Fibroblast of lung (primary cell): Measurements from ENCODE around the gene RBM7. TPM values are rescaled to one million over a fixed set of nuclear protein-coding genes. Genes with fewer than 3 reads are reported as not detected.

Experiments
- DNase-seq, 2 donors: peaks; one replicate each; pipeline versions ENCODE4 v3.0.0 to v3.0.0-alpha.2; 2010; ENCODE audit warnings: low read depth in 2 of 2
- H2AFZ ChIP-seq: 2 replicates; pipeline ENCODE4 v1.5.1; 2012; ENCODE audit warnings: low read length, control low read depth, inconsistent platforms
- H3K27ac ChIP-seq: 2 replicates; pipeline ENCODE4 v1.5.1; 2011; ENCODE audit warnings: low read length, control low read depth; ENCODE audit not compliant: insufficient read depth
- H3K27me3 ChIP-seq: 2 replicates; pipeline ENCODE4 v1.5.1; 2011; ENCODE audit warnings: mild to moderate bottlenecking, low read length; ENCODE audit not compliant: control insufficient read depth, insufficient read depth
- H3K36me3 ChIP-seq: 2 replicates; pipeline ENCODE4 v1.5.1; 2011; ENCODE audit warnings: low read length; ENCODE audit not compliant: control insufficient read depth, insufficient read depth
- H3K4me1 ChIP-seq: 2 replicates; pipeline ENCODE4 v1.5.1; 2011; ENCODE audit warnings: low read length; ENCODE audit not compliant: control insufficient read depth, insufficient read depth; ENCODE audit errors: extremely low read depth
- H3K4me2 ChIP-seq: 2 replicates; pipeline ENCODE4 v1.5.1; 2011; ENCODE audit warnings: low read length, control low read depth; ENCODE audit not compliant: insufficient read depth; ENCODE audit errors: extremely low read depth
- H3K4me3 ChIP-seq, 4 experiments: fragments of 200-600 bp in 1 of 4; sonication (generic) in 1 of 4; replicated peaks in 1 of 4; 2 replicates each; pipeline ENCODE4 v1.5.1; 2011 to 2016; ENCODE audit warnings: low read length in 4 of 4, low read depth in 3 of 4, mild to moderate bottlenecking in 3 of 4, control low read depth in 2 of 4, inconsistent platforms in 1 of 4, mixed read lengths in 1 of 4; ENCODE audit not compliant: insufficient read depth in 1 of 4; ENCODE audit errors: control extremely low read depth in 1 of 4
- H3K79me2 ChIP-seq: 2 replicates; pipeline ENCODE4 v1.5.1; 2012; ENCODE audit warnings: mild to moderate bottlenecking, low read length, inconsistent platforms; ENCODE audit not compliant: control insufficient read depth, insufficient read depth
- H3K9ac ChIP-seq: 2 replicates; pipeline ENCODE4 v1.5.1; 2011; ENCODE audit warnings: mild to moderate bottlenecking, low read length, control low read depth; ENCODE audit not compliant: insufficient read depth
- H3K9me3 ChIP-seq: 2 replicates; pipeline ENCODE4 v1.5.1; 2012; ENCODE audit warnings: low read depth, low read length; ENCODE audit not compliant: control insufficient read depth, insufficient read depth
- H4K20me1 ChIP-seq: 2 replicates; pipeline ENCODE4 v1.5.1; 2011; ENCODE audit warnings: low read length; ENCODE audit not compliant: control insufficient read depth, insufficient read depth; ENCODE audit errors: extremely low read depth
- CTCF ChIP-seq, 2 donors: IDR thresholded peaks in 1 of 2; conservative IDR thresholded peaks in 1 of 2; 1 replicate in 1 of 2; 2 replicates in 1 of 2; pipeline ENCODE4 v1.5.1; 2011 to 2012; ENCODE audit warnings: low read length in 2 of 2, control low read depth in 1 of 2, inconsistent platforms in 1 of 2, low read depth in 1 of 2, mild to moderate bottlenecking in 1 of 2
- EZH2 ChIP-seq: IDR thresholded peaks from 2 replicates; pipeline ENCODE4 v1.5.1; 2012; ENCODE audit warnings: low read length, control low read depth, mild to moderate bottlenecking; ENCODE audit errors: missing control alignments
- polyA plus RNA-seq, 2 donors: library from polyadenylated mRNA; depleted of rRNA in 1 of 2; stranded (reverse) in 1 of 2; unstranded in 1 of 2; fragments of >200 nt; gene quantifications; 2 replicates each; pipeline ENCODE4 v1.2.1, GENCODE V29; 2011 to 2012; ENCODE audit warnings: missing spikeins in 1 of 2
- total RNA-seq: library from RNA; depleted of rRNA; stranded (reverse); fragments of >200 nt; gene quantifications from 2 replicates; pipeline ENCODE4 v1.2.1, GENCODE V29; 2014

RBM7 gene
- total and polyA plus RNA-seq, 2 donors (not counting 1 experiment from before 2014, with no cell fraction given) = 46.5 to 81.1 TPM

- Histone ChIP-seq H3K4me3 (no peak overlapping the region), H3K4me2 (no peak overlapping the region), H3K4me1 (peaks cover 6% of the 10 kb centered on the region), H3K9ac (no peak overlapping the region), H3K79me2 (no peaks in the 10 kb centered on the region), H3K36me3 (no peaks in the 10 kb centered on the region), H3K9me3 (no peaks in the 10 kb centered on the region), H4K20me1 (no peaks in the 10 kb centered on the region), H3K27ac (no peak overlapping the region), H2AFZ (no peak overlapping the region), H3K27me3 (no peaks in the 10 kb centered on the region)
- no peak for DNase-seq
- TF ChIP-seq CTCF (conservative IDR thresholded peaks at IDR 0.05 in 1 of 2, IDR thresholded peaks at IDR 0.05 in 1 of 2; ENCODE audit: low read depth in 1 of 2, low read length in 2 of 2) (no peak), EZH2 (no peak)
Observed at GRCh38 chr11:114379394-114380069, 20.9 kb upstream of the RBM7 start.

GRCh38 chr11:114382509-114382908, 18.0 kb upstream of the RBM7 start:
- H3K36me3 ChIP-seq = no peaks in the 10 kb centered on the region
- H3K9ac ChIP-seq = no peak overlapping the region
- no peak overlapping the region for H3K27ac ChIP-seq
- DNase-seq = no peak
- H3K9me3 ChIP-seq = no peaks in the 10 kb centered on the region
- H3K27me3 ChIP-seq = no peaks in the 10 kb centered on the region
- no peak overlapping the region for H3K4me2 ChIP-seq
- H4K20me1 ChIP-seq = no peaks in the 10 kb centered on the region
- no peak overlapping the region for H3K4me3 ChIP-seq
- no peaks in the 10 kb centered on the region for H3K79me2 ChIP-seq
- no peak for TF ChIP-seq CTCF (conservative IDR thresholded peaks at IDR 0.05 in 1 of 2, IDR thresholded peaks at IDR 0.05 in 1 of 2; ENCODE audit: low read depth in 1 of 2, low read length in 2 of 2)
- no peak for TF ChIP-seq EZH2
- peaks cover 6% of the 10 kb centered on the region for H3K4me1 ChIP-seq
- H2AFZ ChIP-seq = no peak overlapping the region

GRCh38 chr11:114384487-114384886, 16.0 kb upstream of the RBM7 start:
- Histone ChIP-seq H3K27ac (no peak overlapping the region), H3K27me3 (no peaks in the 10 kb centered on the region), H3K36me3 (no peaks in the 10 kb centered on the region), H2AFZ (no peak overlapping the region), H3K4me3 (no peak overlapping the region), H3K79me2 (no peaks in the 10 kb centered on the region), H3K9ac (no peak overlapping the region), H3K4me2 (no peak overlapping the region), H3K9me3 (no peaks in the 10 kb centered on the region), H4K20me1 (no peaks in the 10 kb centered on the region), H3K4me1 (no peaks in the 10 kb centered on the region)
- no peak for DNase-seq
- TF ChIP-seq CTCF (conservative IDR thresholded peaks at IDR 0.05 in 1 of 2, IDR thresholded peaks at IDR 0.05 in 1 of 2; ENCODE audit: low read depth in 1 of 2, low read length in 2 of 2) (no peak), EZH2 (no peak)
